ENCODE results near the gene RNF145. TPM values are rescaled to one million over a fixed set of nuclear protein-coding genes. Genes with fewer than 3 reads are reported as not detected.

RNF145 gene
- polyA plus RNA-seq, 3 donors, result 9.1 to 23.6 (median 11.5) TPM

DNA sequence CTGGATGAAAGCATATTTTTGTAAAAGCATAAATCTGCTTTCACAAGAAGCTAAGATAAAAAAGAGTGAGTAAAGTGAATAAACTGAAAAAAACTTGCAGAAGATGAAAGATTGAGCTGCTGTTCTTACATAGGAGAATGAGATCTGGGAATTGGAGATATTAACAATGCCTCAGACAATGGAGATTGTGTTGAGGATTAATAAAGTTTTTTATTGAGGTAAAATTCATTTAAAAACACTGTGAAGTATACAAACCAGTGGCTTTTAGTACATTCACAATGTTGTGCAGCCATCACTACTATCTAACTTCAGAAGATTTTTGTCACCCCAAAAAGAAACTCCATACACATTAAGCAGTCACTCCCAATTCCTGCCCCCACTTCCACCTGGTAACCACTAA, 34.0 kb upstream of the RNF145 start:
- Histone ChIP-seq H3K27ac (ENCODE audit: low read depth in 1 of 2, low read length in 2 of 2) (no peak overlapping the region), H2AFZ (ENCODE audit: insufficient read depth, low read depth, low read length, poor library complexity, severe bottlenecking) (no peak overlapping the region), H3K9me3 (replicated peaks in 1 of 2; ENCODE audit: control insufficient read depth in 1 of 2, insufficient read depth in 1 of 2, low read length in 2 of 2) (no peaks in the 10 kb centered on the region), H3K36me3 (replicated peaks in 1 of 2; ENCODE audit: control insufficient read depth in 1 of 2, insufficient read depth in 2 of 2, low read length in 2 of 2) (no peaks in the 10 kb centered on the region), H4K20me1 (ENCODE audit: insufficient read depth, low read length) (no peaks in the 10 kb centered on the region), H3K79me2 (ENCODE audit: insufficient read depth, low read length) (no peaks in the 10 kb centered on the region), H3K4me2 (replicated peaks; ENCODE audit: extremely low read depth, low read length, poor library complexity, severe bottlenecking) (no peak overlapping the region), H3K4me1 (ENCODE audit: control insufficient read depth in 1 of 2, insufficient read depth in 2 of 2, low read length in 2 of 2) (peaks cover 0 to 5% of the 10 kb centered on the region in 2 donors), H3K9ac (ENCODE audit: insufficient read depth, low read length, poor library complexity, severe bottlenecking) (no peak overlapping the region), H3K27me3 (ENCODE audit: control insufficient read depth in 2 of 2, insufficient read depth in 2 of 2, low read length in 2 of 2) (no peaks in the 10 kb centered on the region), H3K4me3 (replicated peaks in 1 of 3; ENCODE audit: low read depth in 2 of 3, low read length in 3 of 3) (no peak overlapping the region)
- H3K9me3 Mint-ChIP-seq, result no peaks in the 10 kb centered on the region
- no peaks in the 10 kb centered on the region for H3K36me3 Mint-ChIP-seq
- H3K4me3 Mint-ChIP-seq, result no peak overlapping the region
- DNase-seq, result no peak
- intact Hi-C loops (cut with micrococcal nuclease), result no loop called here
- no peak overlapping the region for H3K27ac Mint-ChIP-seq
- H3K4me1 Mint-ChIP-seq, result peaks cover 12% of the 10 kb centered on the region
- peaks cover 2 to 3% (median 2%) of the 10 kb centered on the region in 3 donors for H3K27me3 Mint-ChIP-seq (ENCODE audit: low read depth in 3 of 3)
- TF ChIP-seq, protein P1, sequence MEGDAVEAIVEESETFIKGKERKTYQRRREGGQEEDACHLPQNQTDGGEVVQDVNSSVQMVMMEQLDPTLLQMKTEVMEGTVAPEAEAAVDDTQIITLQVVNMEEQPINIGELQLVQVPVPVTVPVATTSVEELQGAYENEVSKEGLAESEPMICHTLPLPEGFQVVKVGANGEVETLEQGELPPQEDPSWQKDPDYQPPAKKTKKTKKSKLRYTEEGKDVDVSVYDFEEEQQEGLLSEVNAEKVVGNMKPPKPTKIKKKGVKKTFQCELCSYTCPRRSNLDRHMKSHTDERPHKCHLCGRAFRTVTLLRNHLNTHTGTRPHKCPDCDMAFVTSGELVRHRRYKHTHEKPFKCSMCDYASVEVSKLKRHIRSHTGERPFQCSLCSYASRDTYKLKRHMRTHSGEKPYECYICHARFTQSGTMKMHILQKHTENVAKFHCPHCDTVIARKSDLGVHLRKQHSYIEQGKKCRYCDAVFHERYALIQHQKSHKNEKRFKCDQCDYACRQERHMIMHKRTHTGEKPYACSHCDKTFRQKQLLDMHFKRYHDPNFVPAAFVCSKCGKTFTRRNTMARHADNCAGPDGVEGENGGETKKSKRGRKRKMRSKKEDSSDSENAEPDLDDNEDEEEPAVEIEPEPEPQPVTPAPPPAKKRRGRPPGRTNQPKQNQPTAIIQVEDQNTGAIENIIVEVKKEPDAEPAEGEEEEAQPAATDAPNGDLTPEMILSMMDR (IDR thresholded peaks at IDR 0.05), result no peak

- WGBS (ENCODE audit: insufficient coverage), result 51% methylated on average over 2 of the region's 4 CpGs
- Histone ChIP-seq H3K9ac (ENCODE audit: insufficient read depth, low read length, poor library complexity, severe bottlenecking) (no peak overlapping the region), H3K9me3 (replicated peaks in 1 of 2; ENCODE audit: control insufficient read depth in 1 of 2, insufficient read depth in 1 of 2, low read length in 2 of 2) (no peaks in the 10 kb centered on the region), H4K20me1 (ENCODE audit: insufficient read depth, low read length) (no peaks in the 10 kb centered on the region), H3K79me2 (ENCODE audit: insufficient read depth, low read length) (no peaks in the 10 kb centered on the region), H3K27me3 (ENCODE audit: control insufficient read depth in 2 of 2, insufficient read depth in 2 of 2, low read length in 2 of 2) (no peaks in the 10 kb centered on the region), H3K27ac (ENCODE audit: low read depth in 1 of 2, low read length in 2 of 2) (no peak overlapping the region), H3K4me3 (replicated peaks in 1 of 3; ENCODE audit: low read depth in 2 of 3, low read length in 3 of 3) (no peak overlapping the region), H3K4me1 (ENCODE audit: control insufficient read depth in 1 of 2, insufficient read depth in 2 of 2, low read length in 2 of 2) (peaks cover 0 to 5% of the 10 kb centered on the region in 2 donors), H3K36me3 (replicated peaks in 1 of 2; ENCODE audit: control insufficient read depth in 1 of 2, insufficient read depth in 2 of 2, low read length in 2 of 2) (no peaks in the 10 kb centered on the region), H2AFZ (ENCODE audit: insufficient read depth, low read depth, low read length, poor library complexity, severe bottlenecking) (no peak overlapping the region), H3K4me2 (replicated peaks; ENCODE audit: extremely low read depth, low read length, poor library complexity, severe bottlenecking) (no peak overlapping the region)
- Mint-ChIP-seq H3K4me1 (peaks cover 12% of the 10 kb centered on the region), H3K27ac (no peak overlapping the region), H3K36me3 (no peaks in the 10 kb centered on the region), H3K9me3 (no peaks in the 10 kb centered on the region), H3K27me3 (ENCODE audit: low read depth in 3 of 3) (peaks cover 2 to 3% (median 2%) of the 10 kb centered on the region in 3 donors), H3K4me3 (no peak overlapping the region)
- peak; percentile 8 to 39 (median 16) for DNase-seq
- TF ChIP-seq, protein P1 (IDR thresholded peaks at IDR 0.05), result no peak
- intact Hi-C loops (cut with micrococcal nuclease), result no loop called here
Measured at GRCh38 chr5:159242656-159243055, 33.3 kb upstream of the RNF145 start.
